Posterior vena cava (tissue), 2 donors: ENCODE data around the gene HOXA7. TPM values are rescaled to one million over a fixed set of nuclear protein-coding genes. Genes with fewer than 3 reads are reported as not detected.
A peak's percentile ranks its signal among the peaks of the same experiment; 100 is the strongest.

Experiments used
- DNase-seq: peaks from one replicate; pipeline ENCODE4 v3.0.0-alpha.2; 2020; ENCODE audit warnings: low spot score
- intact Hi-C, 2 donors: fragments of 100-400 bp; cut with DNase I; formaldehyde crosslinking; loops; one replicate each; pipeline versions ENCODE4 v1.14.1 to v1.14.2; 2022 to 2023
- total RNA-seq, 2 donors: library from RNA; stranded (reverse); fragmentation: NEBNext Ultra II Directional; extraction: Animal tissue kit (Norgen Biotek cat#: 25700); gene quantifications; one replicate each; pipeline ENCODE4 v1.2.1, GENCODE V29; 2021
- donor health status: DM: yes; HTN: yes; CAD: no.
- donor health status: DM: yes; HTN: yes; CAD: no.

HOXA7 gene
- total RNA-seq, 2 donors from 2014 or later: 6.2 to 6.7 TPM

GRCh38 chr7:27185013-27185853, 28.8 kb upstream of the HOXA7 start, which contains the start of gene HOXA11:
TSS of gene HOXA11 (minus strand) at chr7:27185232. CDS start at chr7:27185144, 88 bp downstream.
- DNase-seq: peak; percentile 76
- intact Hi-C loops: no loop called here

DNA sequence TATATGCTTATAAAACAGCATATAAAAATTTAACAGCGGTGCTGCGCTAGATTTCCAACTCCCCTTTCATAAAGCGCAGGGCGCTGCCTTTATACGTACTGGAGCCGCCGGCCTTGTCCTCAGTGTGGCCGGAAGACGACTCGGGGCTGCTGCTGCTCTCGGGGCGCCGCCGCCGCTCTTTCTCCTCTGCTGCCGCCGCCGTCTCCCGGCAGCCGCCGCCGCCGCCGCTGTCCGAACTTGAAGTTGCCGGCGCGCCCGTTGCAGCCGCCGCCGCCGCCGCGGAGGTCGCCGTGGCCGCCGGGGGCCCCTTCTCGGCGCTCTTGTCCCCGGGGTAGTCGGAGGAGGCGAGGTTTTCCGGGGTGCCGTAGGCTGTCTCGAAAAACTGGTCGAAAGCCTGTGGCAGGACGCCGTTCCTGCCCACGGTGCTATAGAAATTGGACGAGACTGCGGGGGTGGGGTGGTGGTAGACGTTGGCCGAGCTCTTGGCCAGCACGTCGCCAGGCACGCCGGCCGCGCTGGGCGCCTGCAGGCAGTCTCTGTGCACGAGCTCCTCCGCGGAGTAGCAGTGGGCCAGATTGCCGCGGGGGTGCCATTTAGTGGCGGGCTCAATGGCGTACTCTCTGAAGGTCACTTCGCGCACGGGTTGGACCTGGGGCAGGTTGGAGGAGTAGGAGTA, 28.0 kb upstream of the HOXA7 start:
- intact Hi-C loops: no loop called here
- peak; percentile 83 for DNase-seq

- intact Hi-C loops: no loop called here
- no peak for DNase-seq
These were observed 27.3 kb upstream of the HOXA7 start for GRCh38 chr7:27183682-27184336.

- peak; percentile 65 for DNase-seq
- intact Hi-C loops: no loop called here
These were observed 26.6 kb upstream of the HOXA7 start for GRCh38 chr7:27182861-27183681.

DNA sequence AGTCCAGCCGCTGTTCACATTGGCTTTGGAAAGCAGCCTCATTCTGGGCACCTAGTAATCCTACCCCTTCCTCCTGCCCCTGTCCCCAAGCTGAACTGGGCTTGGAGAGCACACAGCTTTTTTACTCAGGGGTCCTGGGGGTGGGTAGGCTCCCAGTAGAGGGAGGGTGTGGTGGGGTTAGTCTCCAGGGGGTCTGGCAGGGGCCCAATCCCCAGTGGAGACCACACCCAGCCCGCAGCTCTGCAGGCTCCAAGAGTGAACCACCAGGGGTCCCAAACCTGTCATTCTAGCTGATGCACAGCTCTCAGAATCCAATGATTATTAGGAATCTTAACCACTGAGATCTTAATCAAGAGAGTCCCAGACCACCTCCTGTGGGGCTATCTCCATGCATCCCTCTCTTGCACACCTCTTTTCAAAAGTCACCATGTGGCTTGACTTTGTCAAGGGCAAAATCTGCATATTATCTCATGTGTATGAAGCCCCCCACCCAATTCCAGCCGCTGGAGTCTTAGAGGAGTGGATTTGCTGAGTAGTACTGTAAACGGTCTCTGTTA, 25.9 kb upstream of the HOXA7 start:
- intact Hi-C loops: no loop called here
- DNase-seq: peak; percentile 52

- peak; percentile 42 for DNase-seq
- intact Hi-C loops: no loop called here
These were observed 25.4 kb upstream of the HOXA7 start for GRCh38 chr7:27181795-27182275.

DNA sequence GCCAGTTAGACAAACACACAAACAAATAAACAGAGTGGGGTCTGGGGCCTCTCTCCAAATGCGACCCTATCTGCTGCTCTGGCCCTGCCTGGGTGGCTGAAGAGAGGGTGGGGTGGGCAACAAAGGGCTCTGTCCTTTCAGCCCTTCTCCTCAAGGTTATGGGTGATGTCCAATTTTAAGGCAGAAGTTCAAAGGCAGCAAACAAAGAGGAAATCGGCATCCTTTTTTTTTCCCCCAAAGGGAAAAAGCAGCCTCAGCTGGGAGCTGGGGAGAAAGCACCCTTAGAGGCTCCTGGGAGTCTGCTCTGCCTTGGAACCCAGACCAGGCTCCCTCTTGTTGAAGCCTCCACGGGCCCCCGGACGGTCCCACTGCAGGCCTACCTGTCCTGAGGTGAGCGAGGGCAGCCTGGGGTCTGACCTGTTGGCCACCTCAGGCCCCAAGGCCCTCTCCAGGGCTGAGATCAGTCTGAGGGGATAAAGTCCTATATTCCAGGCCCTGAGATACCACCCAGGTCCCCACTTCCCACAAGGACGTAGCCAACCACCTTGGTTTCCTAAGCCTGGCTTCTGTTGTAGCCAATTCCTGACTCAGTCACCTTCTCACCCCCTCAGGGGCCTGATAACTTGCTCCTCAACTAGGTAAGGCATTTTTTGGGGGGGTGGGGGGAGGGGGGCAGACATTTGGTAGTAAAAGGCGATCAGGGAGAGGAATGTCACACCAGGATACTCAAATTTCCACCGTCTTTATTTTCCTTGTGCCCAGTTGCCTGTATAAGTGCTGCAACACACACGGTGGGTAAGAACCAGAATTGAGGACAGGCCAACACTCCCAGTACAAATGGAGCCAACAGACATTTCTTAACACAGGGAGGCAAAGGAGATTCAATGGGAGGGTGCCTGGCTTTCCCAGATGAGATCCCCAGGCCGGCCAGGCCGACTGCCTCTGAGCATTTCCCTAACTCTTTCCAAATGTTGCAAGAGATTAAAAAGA, 24.3 kb upstream of the HOXA7 start:
- peak; percentile 76 for DNase-seq

DNA sequence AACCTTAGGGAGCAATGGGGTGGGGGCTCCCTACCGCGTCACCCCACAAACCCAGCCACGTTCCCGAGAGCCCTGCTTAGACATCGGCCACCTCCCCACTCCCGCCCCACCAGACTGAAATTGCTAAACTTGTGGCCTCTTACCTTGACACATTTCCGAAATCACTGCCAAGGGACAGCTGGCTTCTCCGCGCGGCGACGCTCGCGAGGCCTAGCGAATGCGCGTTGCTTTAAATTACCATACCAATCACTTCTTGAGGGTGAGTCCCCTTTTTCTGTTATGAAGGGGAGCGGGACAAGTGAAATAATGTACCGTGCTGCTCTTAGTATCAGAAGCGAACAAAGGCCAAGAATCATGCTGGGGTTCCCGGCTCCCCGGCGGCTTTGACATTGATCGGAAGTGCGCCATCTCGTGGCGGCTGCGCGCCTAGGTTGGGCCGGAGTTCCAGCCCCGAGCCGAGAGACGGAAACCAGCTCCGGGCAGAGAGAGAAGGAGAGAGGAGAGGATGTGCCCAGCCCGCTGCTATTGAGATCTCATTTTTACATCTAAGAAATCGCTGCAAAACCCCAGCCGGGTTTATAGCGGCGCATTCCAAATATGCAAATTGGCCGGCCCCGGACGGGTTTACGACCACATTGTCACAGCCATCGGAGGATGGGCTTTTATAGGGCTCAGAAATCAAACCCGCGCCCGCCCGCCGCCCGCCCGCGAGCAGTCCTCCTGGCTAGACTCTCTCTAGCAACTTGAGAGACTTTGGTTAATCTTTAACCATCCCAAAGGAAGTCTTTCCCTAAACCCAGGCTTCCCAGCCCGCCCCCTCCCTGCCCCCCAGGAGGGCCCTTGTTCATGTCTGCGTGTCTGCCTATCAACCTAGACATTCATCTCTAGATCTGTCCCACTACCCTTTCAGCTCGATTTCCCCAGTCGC, 23.3 kb upstream of the HOXA7 start:
- peak; percentile 91 for DNase-seq

More for the DNA sequence above, 24.3 kb upstream of the HOXA7 start:
- intact Hi-C loops: no loop called here

DNA sequence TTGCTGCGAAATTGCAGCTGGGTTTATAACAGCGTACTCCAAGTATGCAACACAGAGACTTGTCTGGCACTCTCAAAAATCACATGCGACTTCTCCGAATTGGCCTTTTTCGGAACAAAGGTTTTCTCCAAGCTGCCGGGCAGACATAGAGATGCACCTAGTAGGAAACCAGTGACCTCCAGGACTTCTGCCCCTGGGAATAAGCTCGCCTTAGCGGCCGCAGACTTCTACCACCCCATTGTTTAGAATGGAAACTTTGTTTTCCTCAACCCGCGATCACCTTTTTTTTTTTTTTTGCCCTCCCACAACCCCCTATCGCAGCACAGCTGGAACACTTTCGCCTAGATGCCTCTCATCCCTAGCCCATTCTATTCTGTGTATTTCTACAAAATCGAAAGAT, 22.6 kb upstream of the HOXA7 start:
- intact Hi-C loops: no loop called here
- DNase-seq: no peak

More for the DNA sequence above, 23.3 kb upstream of the HOXA7 start:
- intact Hi-C loops: no loop called here

DNA sequence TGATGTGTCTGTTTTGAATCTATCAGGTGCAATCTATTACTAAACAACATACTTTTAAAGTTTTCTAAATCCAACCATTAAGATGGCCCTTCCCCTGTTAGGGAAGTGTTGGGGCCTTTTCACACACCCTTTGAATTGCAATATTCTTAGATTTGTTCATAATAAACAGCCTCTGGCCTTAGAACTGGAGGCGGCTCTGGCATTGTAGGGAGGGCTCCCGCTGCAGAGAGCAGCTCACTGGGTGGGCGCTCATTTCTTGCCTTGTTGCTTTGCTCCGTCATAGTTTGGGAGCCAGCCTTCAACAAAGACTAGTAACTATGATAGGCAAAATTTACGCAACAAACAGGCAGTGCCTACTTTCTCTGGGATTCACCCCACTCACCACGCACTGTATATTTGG, 21.9 kb upstream of the HOXA7 start:
- no peak for DNase-seq
- intact Hi-C loops: no loop called here

GRCh38 chr7:27177795-27178320, 21.4 kb upstream of the HOXA7 start:
- DNase-seq: no peak
- intact Hi-C loops: no loop called here

DNA sequence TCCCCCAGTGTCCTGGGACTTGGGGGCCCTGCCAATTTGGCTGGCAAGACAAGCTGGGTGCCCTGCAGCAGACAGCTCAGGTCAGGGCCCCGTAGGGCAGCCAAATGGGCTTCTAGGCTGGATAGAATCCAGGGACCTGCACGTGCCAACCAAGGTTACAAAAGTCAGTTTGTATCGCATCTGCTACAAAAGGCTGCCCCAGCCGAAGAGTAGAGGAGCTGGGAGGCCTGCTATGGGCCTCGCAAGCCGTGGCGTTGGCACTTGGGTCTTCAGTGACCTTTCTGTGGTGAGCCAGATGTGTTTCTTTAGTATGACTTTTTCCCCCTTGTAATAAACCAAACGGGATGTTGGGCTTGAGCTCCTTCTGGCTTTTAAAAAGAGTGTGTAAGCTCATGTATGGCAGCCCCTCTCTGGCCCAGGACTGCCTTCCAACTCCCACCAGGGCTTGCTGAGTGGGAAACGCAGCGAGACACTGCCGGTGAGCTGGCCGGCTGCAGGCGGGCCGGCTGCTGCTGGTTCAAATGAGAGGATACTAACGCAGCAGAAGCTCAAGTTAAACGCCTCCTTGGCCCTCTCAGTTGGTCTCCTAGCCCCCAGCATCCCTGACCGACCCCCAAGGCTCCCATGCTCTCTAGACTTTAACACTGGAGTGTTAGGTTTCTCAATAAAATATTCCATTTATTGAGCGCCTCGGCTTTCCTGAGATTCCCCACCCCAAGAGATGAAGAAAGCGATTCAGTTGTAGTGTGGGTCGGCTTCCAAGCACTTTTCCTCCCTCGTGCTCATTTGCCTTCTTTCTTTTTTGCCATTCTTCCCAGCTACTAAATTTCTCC, 20.7 kb upstream of the HOXA7 start:
- intact Hi-C loops: no loop called here

GRCh38 chr7:27176524-27176845, 20.0 kb upstream of the HOXA7 start:
- no peak for DNase-seq
- intact Hi-C loops: no loop called here

More for the DNA sequence above, 20.7 kb upstream of the HOXA7 start:
- peak; percentile 58 for DNase-seq

DNA sequence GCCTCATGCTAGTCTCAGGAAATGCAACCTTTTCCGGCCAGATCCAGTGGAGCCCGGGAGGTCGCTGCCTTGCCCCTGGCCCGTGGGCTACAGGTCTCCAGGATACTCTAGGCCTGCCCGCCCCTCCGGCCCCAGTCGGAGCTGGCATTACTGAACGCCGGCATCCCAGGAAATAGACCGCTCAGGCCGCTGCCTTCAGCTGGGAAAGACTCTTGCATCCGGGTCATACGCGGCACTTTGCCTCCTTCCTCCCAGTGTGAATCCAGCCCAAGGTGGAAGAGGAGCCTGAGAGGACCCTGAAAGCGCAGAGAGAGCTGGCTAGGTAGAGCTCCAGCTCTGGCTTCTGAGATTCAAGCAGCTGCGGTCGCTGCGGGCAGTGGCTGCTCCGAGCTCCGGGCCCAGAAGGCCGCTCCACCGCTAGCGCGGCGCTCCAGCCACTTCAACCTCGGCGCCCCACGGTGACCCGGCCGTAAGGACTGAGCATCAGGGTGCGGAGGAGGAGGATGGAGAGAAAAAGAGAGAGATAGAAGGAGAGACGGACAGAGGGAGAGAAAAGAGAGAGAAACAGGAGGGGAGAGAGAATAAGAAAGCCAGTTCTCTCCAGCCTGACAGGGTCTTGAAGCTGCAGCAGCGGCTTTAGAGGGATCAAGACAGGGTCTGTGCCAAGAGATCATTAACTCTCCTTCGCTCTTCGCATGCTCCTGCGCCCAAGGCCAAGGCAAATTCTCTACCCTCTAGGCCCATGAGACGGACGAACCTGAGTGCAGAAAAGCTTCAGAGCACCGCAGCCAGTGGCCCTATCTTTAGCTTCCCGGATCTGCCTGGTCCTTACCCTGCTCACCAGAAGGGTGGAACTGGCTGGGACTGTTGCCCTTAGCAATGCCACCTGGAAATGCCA, 19.4 kb upstream of the HOXA7 start:
- peak; percentile 73 for DNase-seq
- intact Hi-C loops: no loop called here
